ENCODE results near the gene ZNF845. TPM values are rescaled to one million over a fixed set of nuclear protein-coding genes. Genes with fewer than 3 reads are reported as not detected.
"Not testable (repeated sequence)": the region's sequence is repeated elsewhere in the genome, so short reads cannot be mapped to it uniquely, and the experiment has no call there.

Gene ZNF845
- total RNA-seq, 4 donors from 2014 or later: 5.0 to 18.0 (median 10.3) TPM

DNA sequence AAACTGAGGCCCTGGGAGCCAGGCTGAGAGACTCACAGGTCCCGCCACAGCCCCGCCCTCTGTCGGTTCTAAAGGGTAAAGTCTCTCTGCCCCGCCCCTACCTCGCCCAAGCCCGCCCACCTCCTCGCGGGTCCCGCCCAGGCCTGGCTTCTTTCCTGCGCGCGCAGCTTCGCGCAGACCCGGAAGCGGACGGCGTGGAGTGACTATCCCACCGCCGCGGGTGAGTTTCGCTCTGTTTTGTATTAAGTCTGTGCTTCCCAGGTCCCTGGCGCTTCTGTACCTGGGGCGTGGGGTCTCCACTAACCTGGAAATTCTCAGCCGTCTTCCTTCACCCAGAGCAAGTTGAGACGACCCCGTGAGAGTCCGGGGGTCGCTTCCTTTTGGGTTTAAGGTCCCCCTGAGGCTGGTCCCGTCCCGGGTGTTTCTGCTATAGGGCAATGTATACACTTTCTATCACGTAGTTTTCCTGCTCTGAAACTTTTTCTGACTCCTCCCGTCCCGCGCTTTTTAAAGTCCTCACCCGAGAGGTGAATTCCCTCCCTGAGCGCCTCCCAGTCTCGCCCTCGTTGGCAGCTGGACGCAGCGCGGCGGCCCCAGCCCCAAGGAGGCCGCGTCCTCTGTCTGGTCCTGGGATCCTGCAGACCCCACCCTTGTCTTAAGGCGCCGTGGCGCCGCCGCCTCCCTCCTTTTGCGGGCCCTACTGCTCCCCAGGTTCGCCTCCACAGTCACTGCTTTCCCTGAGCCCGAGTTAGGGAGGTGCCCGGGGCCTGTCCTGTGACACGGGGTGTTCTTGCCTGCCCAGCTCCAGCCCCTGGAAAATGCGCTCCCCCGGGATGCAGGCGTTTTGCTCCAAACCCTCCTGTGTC, 61.7 kb downstream of the ZNF845 start, which contains the start of gene ZNF765:
ZNF765 (plus strand) TSS at position 176 of the 866 bp plus-strand sequence. CDS start 2,867 bp downstream, outside the sequence.
- peak within 1 kb of the TSS; percentile 49 to 57 for H3K4me3 ChIP-seq
- TF ChIP-seq POLR2A (IDR thresholded peaks at IDR 0.05): peak; percentile 46 to 67
- TF ChIP-seq, protein P1, sequence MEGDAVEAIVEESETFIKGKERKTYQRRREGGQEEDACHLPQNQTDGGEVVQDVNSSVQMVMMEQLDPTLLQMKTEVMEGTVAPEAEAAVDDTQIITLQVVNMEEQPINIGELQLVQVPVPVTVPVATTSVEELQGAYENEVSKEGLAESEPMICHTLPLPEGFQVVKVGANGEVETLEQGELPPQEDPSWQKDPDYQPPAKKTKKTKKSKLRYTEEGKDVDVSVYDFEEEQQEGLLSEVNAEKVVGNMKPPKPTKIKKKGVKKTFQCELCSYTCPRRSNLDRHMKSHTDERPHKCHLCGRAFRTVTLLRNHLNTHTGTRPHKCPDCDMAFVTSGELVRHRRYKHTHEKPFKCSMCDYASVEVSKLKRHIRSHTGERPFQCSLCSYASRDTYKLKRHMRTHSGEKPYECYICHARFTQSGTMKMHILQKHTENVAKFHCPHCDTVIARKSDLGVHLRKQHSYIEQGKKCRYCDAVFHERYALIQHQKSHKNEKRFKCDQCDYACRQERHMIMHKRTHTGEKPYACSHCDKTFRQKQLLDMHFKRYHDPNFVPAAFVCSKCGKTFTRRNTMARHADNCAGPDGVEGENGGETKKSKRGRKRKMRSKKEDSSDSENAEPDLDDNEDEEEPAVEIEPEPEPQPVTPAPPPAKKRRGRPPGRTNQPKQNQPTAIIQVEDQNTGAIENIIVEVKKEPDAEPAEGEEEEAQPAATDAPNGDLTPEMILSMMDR (IDR thresholded peaks at IDR 0.05): peak; percentile 50 to 68 (median 54)
- peak within 1 kb of the TSS; percentile 78 to 86 for H3K27ac ChIP-seq
- intact Hi-C loops (cut with DNase I; ENCODE audit: low total_unique reads): no loop called here
- no peaks in the 10 kb centered on the region for H3K9me3 ChIP-seq
- peaks cover 0 to 6% of the 10 kb centered on the region in 2 donors for H3K4me1 ChIP-seq
- DNase-seq: peak; percentile 96 to 97
- H3K36me3 ChIP-seq: no peaks in the 10 kb centered on the region
- H3K27me3 ChIP-seq: no peaks in the 10 kb centered on the region

DNA sequence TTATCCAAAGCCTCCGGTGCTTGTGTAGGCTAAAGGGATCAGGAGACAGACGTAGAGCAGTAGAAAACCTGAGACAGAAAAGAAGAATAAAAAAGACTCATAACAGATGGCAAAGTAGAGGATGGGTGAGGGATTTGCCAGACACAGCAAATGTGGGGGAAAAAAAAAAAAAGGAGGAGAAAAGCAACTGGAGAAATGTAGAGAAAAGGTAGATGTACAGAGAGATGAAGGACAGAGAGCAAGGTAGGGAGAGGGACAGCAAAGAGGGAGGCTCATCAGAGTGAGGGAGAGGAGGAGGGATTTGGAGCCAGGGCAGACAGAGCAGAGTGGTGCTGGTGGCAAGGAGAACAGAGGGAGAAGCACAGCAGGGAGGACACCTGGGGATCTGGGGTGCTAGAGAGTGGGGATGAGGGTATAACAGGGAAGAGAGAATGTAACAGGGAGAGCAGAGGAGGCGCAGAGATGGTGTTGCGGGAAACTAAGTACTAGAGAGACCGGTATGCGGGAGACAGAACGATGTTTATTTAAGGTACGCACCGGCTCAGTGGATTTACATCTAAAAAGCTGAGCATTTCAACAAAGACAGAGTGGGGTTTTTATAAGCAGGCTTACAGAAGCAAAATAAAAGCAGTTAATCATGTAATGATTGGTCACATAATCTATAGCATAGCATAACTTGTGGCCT, 62.4 kb downstream of the ZNF845 start:
- H3K27me3 ChIP-seq; H3K9me3 ChIP-seq; H3K4me1 ChIP-seq; DNase-seq; intact Hi-C loops (cut with DNase I; ENCODE audit: low total_unique reads); H3K36me3 ChIP-seq: not testable (repeated sequence)
- Histone ChIP-seq H3K27ac (peak overlapping the region; percentile 78 to 86), H3K4me3 (peak overlapping the region; percentile 49 to 57)

DNA sequence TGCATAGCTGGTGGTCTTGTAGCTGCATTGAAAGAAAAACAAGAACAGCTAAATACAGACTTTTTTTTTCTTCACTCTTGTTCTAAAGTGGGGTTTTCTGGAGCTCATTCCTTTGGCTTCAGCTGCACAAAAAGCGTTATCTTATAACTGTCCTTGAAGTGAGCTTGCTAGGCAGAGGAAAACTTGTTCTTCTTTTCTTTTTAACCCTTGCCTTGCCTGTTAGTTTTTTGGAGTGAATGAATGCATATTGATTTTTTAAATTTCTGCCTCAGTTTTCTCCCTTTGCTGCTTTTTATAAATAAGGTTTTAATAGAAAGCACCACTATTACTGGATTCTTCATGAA, 62.9 kb downstream of the ZNF845 start:
- H3K27ac ChIP-seq: no peak overlapping the region
- no peaks in the 10 kb centered on the region for H3K27me3 ChIP-seq
- H3K9me3 ChIP-seq: no peaks in the 10 kb centered on the region
- H3K36me3 ChIP-seq: no peaks in the 10 kb centered on the region
- peak overlapping the region in 1 of 2 donors; percentile 57 for H3K4me3 ChIP-seq
- TF ChIP-seq POLR2A (IDR thresholded peaks at IDR 0.05): no peak
- TF ChIP-seq, protein P1 (IDR thresholded peaks at IDR 0.05): no peak
- no peak for DNase-seq
- H3K4me1 ChIP-seq: peaks cover 0 to 6% of the 10 kb centered on the region in 2 donors
- intact Hi-C loops (cut with DNase I; ENCODE audit: low total_unique reads): no loop called here

DNA sequence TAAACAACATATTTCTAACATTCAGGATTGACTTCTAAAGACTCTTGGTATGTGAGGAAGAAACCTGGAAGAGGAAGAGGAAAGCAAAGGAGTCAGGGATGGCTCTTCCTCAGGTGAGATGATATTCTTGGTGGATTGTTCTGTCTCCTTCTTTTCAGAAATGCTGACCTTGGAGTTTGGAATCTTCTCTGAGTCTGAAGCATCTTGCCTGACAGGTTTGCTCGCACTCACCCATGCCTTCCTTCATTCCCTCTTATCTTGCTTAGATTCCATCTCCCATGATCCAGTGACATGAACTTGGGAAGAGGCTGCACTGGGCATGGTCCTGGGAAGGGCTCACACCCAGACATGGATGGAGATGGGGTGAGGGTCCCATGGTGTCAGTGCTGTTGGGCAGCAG, 64.4 kb downstream of the ZNF845 start:
- H3K27ac ChIP-seq; H3K36me3 ChIP-seq; H3K27me3 ChIP-seq; DNase-seq; intact Hi-C loops (cut with DNase I; ENCODE audit: low total_unique reads); H3K4me1 ChIP-seq; H3K9me3 ChIP-seq; H3K4me3 ChIP-seq: not testable (repeated sequence)

Other genes starting within 250 kb of the ZNF845 start
- 10 to 100 TPM; 10.9 to 75.3 (median 52.1) TPM for gene ZNF160, start 230.3 kb upstream of the ZNF845 start, total RNA-seq
- 10 to 100 TPM in 2 of 4 donors, 1 to 10 TPM in 2; 9.5 to 27.2 (median 14.7) TPM for gene ZNF415, start 200.8 kb upstream of the ZNF845 start, total RNA-seq
- gene ZNF347, start 174.7 kb upstream of the ZNF845 start, total RNA-seq: 10 to 100 TPM; 10.2 to 25.4 (median 16.9) TPM
- gene ZNF665, start 140.4 kb upstream of the ZNF845 start, total RNA-seq: 10 to 100 TPM in 1 of 4 donors, 1 to 10 TPM in 2, under 1 TPM in 1; 0.77 to 14.2 (median 4.3) TPM
- 10 to 100 TPM in 3 of 4 donors, 1 to 10 TPM in 1; 3.1 to 62.7 (median 23.4) TPM for gene ZNF677, start 78.9 kb upstream of the ZNF845 start, total RNA-seq
- not detected for gene VN1R2, start 75.5 kb upstream of the ZNF845 start, total RNA-seq
- gene VN1R4, start 66.0 kb upstream of the ZNF845 start, total RNA-seq: not detected
- 10 to 100 TPM; 15.0 to 25.7 (median 22.3) TPM for gene ZNF525, start 32.0 kb downstream of the ZNF845 start, total RNA-seq
- gene ZNF765, start 61.4 kb downstream of the ZNF845 start, total RNA-seq: 10 to 100 TPM in 3 of 4 donors, 1 to 10 TPM in 1; 5.1 to 28.8 (median 23.6) TPM
- gene ZNF761, start 98.2 kb downstream of the ZNF845 start, total RNA-seq: 10 to 100 TPM in 2 of 4 donors, 1 to 10 TPM in 2; 4.6 to 16.3 (median 8.8) TPM
- gene ZNF813, start 134.0 kb downstream of the ZNF845 start, total RNA-seq: 10 to 100 TPM in 1 of 4 donors, 1 to 10 TPM in 3; 1.8 to 10.8 (median 6.7) TPM
- gene ZNF331, start 204.4 kb downstream of the ZNF845 start, total RNA-seq: 10 to 100 TPM in 3 of 4 donors, 1 to 10 TPM in 1; 9.4 to 39.0 (median 17.0) TPM